Heart left ventricle (tissue), 16 donors: ENCODE data around the gene MNAT1. TPM values are rescaled to one million over a fixed set of nuclear protein-coding genes. Genes with fewer than 3 reads are reported as not detected.

Experiments
- ATAC-seq, 4 donors: fragments of 200-7000 bp; cut with Tn5 transposase; one replicate each; pipeline ENCODE4 v1.9.1; 2020 to 2022; ENCODE audit warnings: moderate library complexity in 4 of 4, mild to moderate bottlenecking in 3 of 4, moderate number of reproducible peaks in 1 of 4
- DNase-seq, 5 donors: peaks; one replicate each; pipeline ENCODE4 v3.0.0-alpha.2; 2020
- H3K27ac ChIP-seq, 12 donors: fragments of 200-600 bp; sonication (generic) in 4 of 12; one replicate each; pipeline versions ENCODE4 v1.5.0 to v1.8.0; 2016 to 2022; ENCODE audit warnings: mild to moderate bottlenecking in 2 of 12
- H3K27me3 ChIP-seq, 9 donors: fragments of 200-600 bp; sonication (generic) in 2 of 9; one replicate each; pipeline versions ENCODE4 v1.5.1 to v1.8.0; 2016 to 2022; ENCODE audit warnings: mild to moderate bottlenecking in 3 of 9
- H3K36me3 ChIP-seq, 9 donors: fragments of 200-600 bp; sonication (generic) in 2 of 9; one replicate each; pipeline versions ENCODE4 v1.5.0 to v1.8.0; 2018 to 2022; ENCODE audit warnings: mild to moderate bottlenecking in 2 of 9
- H3K4me1 ChIP-seq, 12 donors: fragments of 200-600 bp; sonication (generic) in 4 of 12; one replicate each; pipeline versions ENCODE4 v1.5.0 to v1.8.0; 2016 to 2022; ENCODE audit warnings: mild to moderate bottlenecking in 3 of 12
- H3K4me3 ChIP-seq, 12 donors: fragments of 200-600 bp; sonication (generic) in 4 of 12; one replicate each; pipeline versions ENCODE4 v1.5.0 to v1.8.0; 2017 to 2022; ENCODE audit warnings: mild to moderate bottlenecking in 9 of 12, moderate library complexity in 4 of 12
- H3K9me3 ChIP-seq, 12 donors: fragments of 200-600 bp; sonication (generic) in 4 of 12; one replicate each; pipeline versions ENCODE4 v1.5.0 to v1.8.0; 2016 to 2022; ENCODE audit warnings: mild to moderate bottlenecking in 1 of 12
- CTCF ChIP-seq, 12 donors: fragments of 200-600 bp; sonication (generic) in 4 of 12; IDR thresholded peaks; one replicate each; pipeline versions ENCODE4 v1.5.0 to v1.8.0; 2018 to 2022; ENCODE audit warnings: antibody characterized with exemption in 12 of 12, mild to moderate bottlenecking in 5 of 12
- POLR2A ChIP-seq, 2 donors: fragments of 450-650 bp; IDR thresholded peaks; one replicate each; pipeline ENCODE4 v1.6.1; 2017; ENCODE audit warnings: antibody characterized with exemption in 2 of 2, mild to moderate bottlenecking in 2 of 2, moderate library complexity in 2 of 2
- WGBS, 4 donors: extraction: QIAGEN DNeasy Blood & Tissue Kit in 2 of 4; methylation state at CpG; one replicate each; pipeline versions ENCODE4 v1.1.5 to v1.1.7; 2013 to 2018; 5-methylcytosine and 5-hydroxymethylcytosine counted together
- intact Hi-C, 10 donors: fragments of 100-400 bp; cut with DNase I; formaldehyde crosslinking; loops; one replicate each; pipeline versions ENCODE4 v1.11.1 to v1.14.2; 2022
- polyA plus RNA-seq, 2 donors: library from polyadenylated mRNA; stranded (reverse); fragments of 200-250 nt; gene quantifications; one replicate each; pipeline ENCODE4 v1.2.3, GENCODE V29; 2013
- total RNA-seq, 9 donors: library from RNA; depleted of rRNA in 2 of 9; stranded (reverse); fragments of >200 nt in 2 of 9; fragmentation: NEBNext Ultra II Directional in 3 of 9; extraction: Animal tissue kit (Norgen Biotek cat#: 25700) in 3 of 9; gene quantifications; one replicate each; pipeline versions ENCODE4 v1.1.0 to v1.2.4, GENCODE V29; 2016 to 2023
- donor health status: ischemic (EF 13 %, LVEDD 7.1; RV severe dilation, severe dysfunction).
- donor health status: healthy with polysubstance abuse.
- donor health status: DM: no; HTN: yes; CAD: no.
- donor health status: DM: no; HTN: no; CAD: no.
- donor health status: ischemic (EF 25% LVEDD 6.9; RV normal size, moderate dysfunction).
- donor health status: ischemic (EF 25% LVEDD 5.7; RV mildly dilated, moderate dysfunction).
- donor health status: healthy.
- donor health status: DM: yes; HTN: yes; CAD: no.
- donor health status: ischemic (EF 35%, LVEDD 5.7; RV mildly dilated, moderate dysfunction).
- donor health status: nonischemic (EF 11% LVEDD 7.7; RV severe dilation, severe dysfunction).
- donor health status: DM: yes; HTN: yes; CAD: no.
- donor health status: PGD.
- donor health status: ischemic (EF 29% LVEDD 5.4; RV normal size, mild dysfunction).
- donor health status: nonischemic (EF 23%, LVEDD 6.1; RV moderate dilation, normal function).

The MNAT1 gene
- total and polyA plus RNA-seq, 11 donors = 18.9 to 32.6 (median 27.0) TPM

GRCh38 chr14:60786905-60787304 is 52.3 kb downstream of the MNAT1 start:
- DNase-seq (no peak), ATAC-seq (no peak)
- H3K27me3 ChIP-seq = no peaks in the 10 kb centered on the region
- H3K27ac ChIP-seq = no peak overlapping the region
- 93 to 99% (median 96%) methylated on average over 3 of the region's 3 CpGs for WGBS, 4 donors
- no peak overlapping the region for H3K4me3 ChIP-seq
- peaks cover 0 to 9% (median 0%) of the 10 kb centered on the region in 12 donors for H3K9me3 ChIP-seq
- TF ChIP-seq POLR2A (IDR thresholded peaks at IDR 0.05) (no peak), CTCF (IDR thresholded peaks at IDR 0.05) (no peak)
- no peaks in the 10 kb centered on the region for H3K4me1 ChIP-seq
- peaks cover 0 to 10% (median 0%) of the 10 kb centered on the region in 9 donors for H3K36me3 ChIP-seq
- intact Hi-C loops = no loop called here

GRCh38 chr14:60789656-60790055 is 55.1 kb downstream of the MNAT1 start:
- Histone ChIP-seq H3K36me3 (peaks cover 0 to 10% (median 0%) of the 10 kb centered on the region in 9 donors), H3K27ac (no peak overlapping the region), H3K9me3 (peaks cover 0 to 20% (median 0%) of the 10 kb centered on the region in 12 donors), H3K4me1 (no peaks in the 10 kb centered on the region), H3K4me3 (no peak overlapping the region), H3K27me3 (no peaks in the 10 kb centered on the region)
- DNase-seq (no peak), ATAC-seq (no peak)
- 86 to 99% (median 94%) methylated on average over 1 of the region's 1 CpG for WGBS, 4 donors
- TF ChIP-seq CTCF (IDR thresholded peaks at IDR 0.05) (no peak), POLR2A (IDR thresholded peaks at IDR 0.05) (no peak)
- intact Hi-C loops = no loop called here

GRCh38 chr14:60790850-60791249 is 56.3 kb downstream of the MNAT1 start:
- Histone ChIP-seq H3K27me3 (no peaks in the 10 kb centered on the region), H3K4me1 (no peaks in the 10 kb centered on the region), H3K27ac (no peak overlapping the region), H3K36me3 (peaks cover 0 to 10% (median 0%) of the 10 kb centered on the region in 9 donors), H3K9me3 (peaks cover 0 to 20% (median 0%) of the 10 kb centered on the region in 12 donors), H3K4me3 (no peak overlapping the region)
- ATAC-seq = no peak
- WGBS, 4 donors = 69 to 80% (median 74%) methylated on average over 1 of the region's 1 CpG
- TF ChIP-seq POLR2A (IDR thresholded peaks at IDR 0.05) = no peak
- TF ChIP-seq CTCF (IDR thresholded peaks at IDR 0.05) = no peak
- intact Hi-C loops = no loop called here
- DNase-seq = no peak

- TF ChIP-seq CTCF (IDR thresholded peaks at IDR 0.05) (no peak), POLR2A (IDR thresholded peaks at IDR 0.05) (no peak)
- no peak overlapping the region for H3K4me3 ChIP-seq
- ATAC-seq = no peak
- intact Hi-C loops = no loop called here
- H3K9me3 ChIP-seq = peaks cover 0 to 11% (median 0%) of the 10 kb centered on the region in 12 donors
- DNase-seq = no peak
- no peaks in the 10 kb centered on the region for H3K27me3 ChIP-seq
- H3K4me1 ChIP-seq = no peaks in the 10 kb centered on the region
- peaks cover 0 to 30% (median 6%) of the 10 kb centered on the region in 9 donors for H3K36me3 ChIP-seq
- no peak overlapping the region for H3K27ac ChIP-seq
Measured at GRCh38 chr14:60796434-60796833, 61.9 kb downstream of the MNAT1 start.
